ENCODE results near the gene RIN1. TPM values are rescaled to one million over a fixed set of nuclear protein-coding genes. Genes with fewer than 3 reads are reported as not detected.

The RIN1 gene
- total and polyA plus RNA-seq, 2 of the 13 experiments (the other 11 are each of a cell fraction or from before 2014, with no cell fraction given): 2.4 to 4.1 TPM

DNA sequence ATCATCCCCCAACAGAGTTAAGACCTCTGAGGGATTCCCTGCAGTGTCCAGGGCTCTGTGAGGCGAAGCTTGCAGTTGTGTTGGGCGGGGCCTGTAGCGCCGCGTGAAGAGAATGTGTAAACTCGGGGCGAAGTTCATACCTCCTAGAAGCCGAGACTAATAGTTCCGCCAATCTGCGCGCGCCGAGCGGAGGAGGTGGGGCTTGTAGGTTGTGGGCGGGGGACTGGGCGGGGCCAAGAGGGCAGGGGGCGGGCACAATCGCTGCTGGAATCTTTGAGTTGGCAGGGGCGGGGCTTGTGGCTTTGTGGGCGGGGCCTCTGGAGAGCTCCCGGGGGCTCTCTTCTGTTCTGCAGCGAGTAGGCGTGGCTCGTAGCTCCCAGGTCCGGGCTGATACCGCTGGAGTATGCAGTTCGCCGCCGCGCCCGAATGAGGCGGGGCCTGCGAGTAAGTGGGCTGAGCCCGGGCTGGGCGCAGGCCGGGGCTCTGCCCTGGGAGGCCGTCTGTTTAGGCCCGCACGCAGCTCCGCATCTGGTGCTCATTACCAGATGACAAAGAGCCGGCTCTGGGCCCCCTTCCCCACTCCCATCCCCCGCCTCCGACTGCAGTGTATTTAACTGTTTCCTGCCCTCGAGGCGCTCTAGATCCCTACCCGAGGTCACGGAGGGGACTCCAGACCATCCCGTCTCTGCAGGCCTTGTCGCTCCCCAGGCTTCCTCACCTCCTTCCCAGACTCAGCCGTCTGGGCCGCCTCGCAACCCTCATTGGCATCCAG lies 23.5 kb downstream of the RIN1 start (continued):
- TF ChIP-seq POLR2G (IDR thresholded peaks at IDR 0.05; ENCODE audit: low read depth, low read length) (peak; percentile 60; the same call in 1 of the 2 replicates), ZNF10 (CRISPR knock-in tag; IDR thresholded peaks at IDR 0.05; ENCODE audit: borderline replicate concordance, low read depth) (no peak), ZMYM2 (CRISPR knock-in tag; IDR thresholded peaks at IDR 0.05) (no peak), ZNF503 (CRISPR knock-in tag; IDR thresholded peaks at IDR 0.05) (peak; percentile 36; the same call in 1 of the 2 replicates), ZBTB10 (CRISPR knock-in tag; IDR thresholded peaks at IDR 0.05; ENCODE audit: borderline replicate concordance) (peak; percentile 37; the same call in 1 of the 2 replicates), ZNF746 (CRISPR knock-in tag; IDR thresholded peaks at IDR 0.05) (peak; percentile 56; the same call in 1 of the 2 replicates), ZKSCAN5 (CRISPR knock-in tag; IDR thresholded peaks at IDR 0.05) (peak; percentile 69), CAMTA2 (CRISPR knock-in tag; IDR thresholded peaks at IDR 0.05; ENCODE audit: borderline replicate concordance) (0 out of 2 replicates have a peak, but pooled peaks have one; percentile 53), AHDC1 (CRISPR knock-in tag; IDR thresholded peaks at IDR 0.05; ENCODE audit: borderline replicate concordance) (0 out of 2 replicates have a peak, but pooled peaks have one; percentile 8), ZNF777 (CRISPR knock-in tag; IDR thresholded peaks at IDR 0.05) (peak; percentile 93), THAP11 (CRISPR knock-in tag; IDR thresholded peaks at IDR 0.05) (peak; percentile 40; the same call in 1 of the 2 replicates)
- TF ChIP-seq, protein P1, sequence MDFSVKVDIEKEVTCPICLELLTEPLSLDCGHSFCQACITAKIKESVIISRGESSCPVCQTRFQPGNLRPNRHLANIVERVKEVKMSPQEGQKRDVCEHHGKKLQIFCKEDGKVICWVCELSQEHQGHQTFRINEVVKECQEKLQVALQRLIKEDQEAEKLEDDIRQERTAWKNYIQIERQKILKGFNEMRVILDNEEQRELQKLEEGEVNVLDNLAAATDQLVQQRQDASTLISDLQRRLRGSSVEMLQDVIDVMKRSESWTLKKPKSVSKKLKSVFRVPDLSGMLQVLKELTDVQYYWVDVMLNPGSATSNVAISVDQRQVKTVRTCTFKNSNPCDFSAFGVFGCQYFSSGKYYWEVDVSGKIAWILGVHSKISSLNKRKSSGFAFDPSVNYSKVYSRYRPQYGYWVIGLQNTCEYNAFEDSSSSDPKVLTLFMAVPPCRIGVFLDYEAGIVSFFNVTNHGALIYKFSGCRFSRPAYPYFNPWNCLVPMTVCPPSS (IDR thresholded peaks at IDR 0.05): no peak

Measured in HepG2 (cell line).